Activated T-helper 1 cell treated with anti-CD3 and anti-CD28 coated beads, Interleukin-12 subunit alpha, Interleukin-12 subunit beta, Interleukin-2, Interleukin-4 antibody, amounts not matched to agents 30 ng/mL and 10 ng/mL and 1 ng/mL, durations not matched to agents 14 hours and 24 hours and 36 hours (primary cell): ENCODE data around the gene NARF. TPM values are rescaled to one million over a fixed set of nuclear protein-coding genes. Genes with fewer than 3 reads are reported as not detected.
"Not testable (repeated sequence)": the region's sequence is repeated elsewhere in the genome, so short reads cannot be mapped to it uniquely, and the experiment has no call there.

Experiments
- DNase-seq: peaks from one replicate; pipeline ENCODE4 v3.0.0; 2021; ENCODE audit warnings: low spot score
- H3K27ac Mint-ChIP-seq: one replicate; pipeline ENCODE4 v1.8.0; 2021; ENCODE audit warnings: mild to moderate bottlenecking, mixed read lengths
- H3K27me3 Mint-ChIP-seq: one replicate; pipeline ENCODE4 v1.8.0; 2022; ENCODE audit warnings: mild to moderate bottlenecking, moderate library complexity, mixed read lengths; ENCODE audit not compliant: insufficient read depth
- H3K36me3 Mint-ChIP-seq: one replicate; pipeline ENCODE4 v1.8.0; 2021; ENCODE audit warnings: low read depth, mixed read lengths
- H3K4me1 Mint-ChIP-seq: one replicate; pipeline ENCODE4 v1.8.0; 2021; ENCODE audit warnings: low read depth, mixed read lengths
- H3K4me3 Mint-ChIP-seq: one replicate; pipeline ENCODE4 v1.8.0; 2021; ENCODE audit warnings: mild to moderate bottlenecking, moderate library complexity, mixed read lengths
- H3K9me3 Mint-ChIP-seq: one replicate; pipeline ENCODE4 v1.8.0; 2021; ENCODE audit warnings: mixed read lengths
- intact Hi-C: fragments of 100-400 bp; cut with micrococcal nuclease; formaldehyde crosslinking; loops from one replicate; pipeline ENCODE4 v1.15.1; 2024
- total RNA-seq: library from RNA; stranded (reverse); gene quantifications from 2 replicates; pipeline ENCODE4 v1.2.3, GENCODE V29; 2022

NARF gene
- total RNA-seq, 1 donor from 2014 or later = 103 TPM

DNA sequence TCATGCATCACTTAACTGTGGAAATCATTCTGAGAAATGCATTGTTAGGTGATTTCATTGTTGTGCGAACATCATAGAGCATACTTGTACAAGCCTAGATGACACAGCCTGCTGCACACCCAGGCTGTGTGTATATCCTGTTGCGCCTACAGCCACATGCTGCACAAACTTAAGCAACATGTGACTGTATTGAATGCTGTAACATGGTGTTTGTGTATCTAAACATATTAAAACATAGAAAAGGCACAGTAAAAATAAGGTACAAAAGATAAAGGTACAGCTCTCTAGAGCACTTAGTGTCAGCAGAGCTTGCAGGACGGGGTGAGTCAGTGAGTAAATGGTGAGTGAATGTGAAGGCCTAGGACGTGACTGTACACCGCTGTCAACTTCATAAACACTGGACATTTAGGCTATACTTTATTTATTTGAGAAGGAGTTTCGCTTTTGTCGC lies 72.9 kb downstream of the NARF start:
- intact Hi-C loops = no loop called here
- Mint-ChIP-seq H3K9me3 (no peaks in the 10 kb centered on the region), H3K27me3 (no peaks in the 10 kb centered on the region), H3K4me3 (peak overlapping the region; percentile 40), H3K27ac (peak overlapping the region; percentile 87), H3K36me3 (peaks cover 5% of the 10 kb centered on the region), H3K4me1 (peaks cover 54% of the 10 kb centered on the region)
- no peak for DNase-seq

DNA sequence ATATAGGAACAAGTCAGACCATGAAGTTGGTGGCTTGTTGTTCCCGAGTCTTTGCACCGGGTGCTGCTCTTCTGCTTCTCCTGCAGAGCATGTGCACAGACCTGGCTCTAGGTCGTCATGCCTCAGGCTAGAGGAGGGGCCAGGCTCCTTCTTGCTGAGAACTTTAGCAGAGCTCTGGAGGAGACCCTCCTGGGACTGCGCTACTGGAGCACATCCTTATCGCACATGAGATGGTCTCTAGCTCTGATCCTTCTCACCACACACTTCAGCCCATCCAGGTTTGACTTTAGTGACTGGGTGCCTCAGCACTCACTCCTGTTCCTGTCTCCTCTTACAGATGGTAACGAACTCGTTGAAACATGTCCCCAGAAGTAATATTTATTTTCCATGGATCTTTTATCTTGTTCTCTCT lies 75.9 kb downstream of the NARF start:
- Mint-ChIP-seq H3K27me3 (no peaks in the 10 kb centered on the region), H3K27ac (peak overlapping the region; percentile 76), H3K9me3 (no peaks in the 10 kb centered on the region), H3K4me1 (peaks cover 54% of the 10 kb centered on the region), H3K36me3 (peaks cover 6% of the 10 kb centered on the region), H3K4me3 (no peak overlapping the region)
- DNase-seq = no peak
- intact Hi-C loops = no loop called here

GRCh38 chr17:82536512-82537201 lies 78.1 kb downstream of the NARF start:
- intact Hi-C loops = loop anchor here (2.0 kb wide), 1 partner anchor 18 kb away; no protein-coding TSS in a partner anchor
- Mint-ChIP-seq H3K27me3 (no peaks in the 10 kb centered on the region), H3K36me3 (peaks cover 3% of the 10 kb centered on the region), H3K4me3 (peak overlapping the region; percentile 3), H3K4me1 (peaks cover 51% of the 10 kb centered on the region), H3K27ac (peak overlapping the region; percentile 76), H3K9me3 (no peaks in the 10 kb centered on the region)
- DNase-seq = no peak

- not testable (repeated sequence) for H3K4me3 Mint-ChIP-seq, H3K9me3 Mint-ChIP-seq, H3K27me3 Mint-ChIP-seq, DNase-seq, H3K36me3 Mint-ChIP-seq
- Mint-ChIP-seq H3K27ac (peak overlapping the region; percentile 76), H3K4me1 (peaks cover 51% of the 10 kb centered on the region)
- intact Hi-C loops = loop anchor here (2.0 kb wide), 1 partner anchor 18 kb away; no protein-coding TSS in a partner anchor
These were observed 78.7 kb downstream of the NARF start for GRCh38 chr17:82537228-82537627.

GRCh38 chr17:82539076-82539475 lies 80.5 kb downstream of the NARF start:
- H3K4me1 Mint-ChIP-seq = peaks cover 45% of the 10 kb centered on the region
- intact Hi-C loops, H3K27ac Mint-ChIP-seq, H3K27me3 Mint-ChIP-seq, H3K9me3 Mint-ChIP-seq, H3K4me3 Mint-ChIP-seq, DNase-seq, H3K36me3 Mint-ChIP-seq: not testable (repeated sequence)

Other genes starting within 250 kb of the NARF start
- gene CCDC57, start 245.9 kb upstream of the NARF start, total RNA-seq = 59.5 and 60.8 TPM in 2 replicates
- gene SLC16A3, start 229.7 kb upstream of the NARF start, total RNA-seq = 111 and 115 TPM in 2 replicates
- 154 and 161 TPM in 2 replicates for gene CSNK1D, start 185.0 kb upstream of the NARF start, total RNA-seq
- 454 and 455 TPM in 2 replicates for gene CD7, start 141.1 kb upstream of the NARF start, total RNA-seq
- 3.3 and 4.2 TPM in 2 replicates for gene SECTM1, start 125.0 kb upstream of the NARF start, total RNA-seq
- 0.10 TPM in 1 of 2 replicates, not detected in the other for gene TEX19, start 99.5 kb upstream of the NARF start, total RNA-seq
- gene UTS2R, start 87.0 kb upstream of the NARF start, total RNA-seq = 0.20 TPM in 1 of 2 replicates, not detected in the other
- 30.5 and 33.0 TPM in 2 replicates for gene HEXD, start 40.4 kb upstream of the NARF start, total RNA-seq
- 28.7 and 34.7 TPM in 2 replicates for gene OGFOD3, start 40.2 kb upstream of the NARF start, total RNA-seq
- 253 and 257 TPM in 2 replicates for gene CYBC1, start 8.0 kb upstream of the NARF start, total RNA-seq
- 97.7 and 98.1 TPM in 2 replicates for gene FOXK2, start 61.0 kb downstream of the NARF start, total RNA-seq
- 55.1 and 56.7 TPM in 2 replicates for gene WDR45B, start 189.7 kb downstream of the NARF start, total RNA-seq
- gene RAB40B, start 240.0 kb downstream of the NARF start, total RNA-seq = 3.6 and 5.2 TPM in 2 replicates